ENCODE results near the gene XG.

DNA sequence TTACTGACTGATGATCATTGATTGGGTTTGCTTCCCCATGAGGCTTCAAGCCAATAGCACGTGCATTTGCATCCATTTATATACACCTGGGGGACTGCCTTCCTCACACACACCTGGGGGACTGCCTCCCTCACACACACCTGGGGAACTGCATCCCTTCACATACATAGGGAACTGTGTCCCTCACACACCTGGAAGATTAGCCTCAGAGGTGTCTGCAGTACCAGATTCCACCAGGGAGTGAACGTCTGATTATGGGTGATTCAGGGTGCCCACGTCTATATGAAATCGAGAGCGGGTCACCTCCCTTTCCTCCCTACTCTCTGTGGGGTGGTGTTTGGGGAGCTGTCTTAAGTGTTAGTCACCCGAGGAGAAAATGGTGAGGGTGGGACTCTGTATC lies 43.8 kb upstream of the XG start:
- TF ChIP-seq, protein P1, sequence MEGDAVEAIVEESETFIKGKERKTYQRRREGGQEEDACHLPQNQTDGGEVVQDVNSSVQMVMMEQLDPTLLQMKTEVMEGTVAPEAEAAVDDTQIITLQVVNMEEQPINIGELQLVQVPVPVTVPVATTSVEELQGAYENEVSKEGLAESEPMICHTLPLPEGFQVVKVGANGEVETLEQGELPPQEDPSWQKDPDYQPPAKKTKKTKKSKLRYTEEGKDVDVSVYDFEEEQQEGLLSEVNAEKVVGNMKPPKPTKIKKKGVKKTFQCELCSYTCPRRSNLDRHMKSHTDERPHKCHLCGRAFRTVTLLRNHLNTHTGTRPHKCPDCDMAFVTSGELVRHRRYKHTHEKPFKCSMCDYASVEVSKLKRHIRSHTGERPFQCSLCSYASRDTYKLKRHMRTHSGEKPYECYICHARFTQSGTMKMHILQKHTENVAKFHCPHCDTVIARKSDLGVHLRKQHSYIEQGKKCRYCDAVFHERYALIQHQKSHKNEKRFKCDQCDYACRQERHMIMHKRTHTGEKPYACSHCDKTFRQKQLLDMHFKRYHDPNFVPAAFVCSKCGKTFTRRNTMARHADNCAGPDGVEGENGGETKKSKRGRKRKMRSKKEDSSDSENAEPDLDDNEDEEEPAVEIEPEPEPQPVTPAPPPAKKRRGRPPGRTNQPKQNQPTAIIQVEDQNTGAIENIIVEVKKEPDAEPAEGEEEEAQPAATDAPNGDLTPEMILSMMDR (IDR thresholded peaks at IDR 0.05; ENCODE audit: extremely low read depth in 1 of 2, insufficient read depth in 1 of 2, low read depth in 1 of 2, low read length in 2 of 2), result no peak
- TF ChIP-seq, protein P2, sequence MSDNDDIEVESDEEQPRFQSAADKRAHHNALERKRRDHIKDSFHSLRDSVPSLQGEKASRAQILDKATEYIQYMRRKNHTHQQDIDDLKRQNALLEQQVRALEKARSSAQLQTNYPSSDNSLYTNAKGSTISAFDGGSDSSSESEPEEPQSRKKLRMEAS (IDR thresholded peaks at IDR 0.05; ENCODE audit: insufficient read depth, insufficient read length), result no peak
- TF ChIP-seq EZH2 (IDR thresholded peaks at IDR 0.05; ENCODE audit: borderline replicate concordance, low read depth, low read length, severe bottlenecking), result no peak
- TF ChIP-seq FOS (IDR thresholded peaks at IDR 0.05; ENCODE audit: borderline replicate concordance, insufficient read depth, low read length), result no peak
